Adrenal gland (tissue), 5 donors: ENCODE measurements around the gene VPS13D.

ENCODE experiments used
- POLR2A ChIP-seq, 2 donors: fragments of 450-650 bp; IDR thresholded peaks; one replicate each; pipeline ENCODE4 v1.6.1; 2017; ENCODE audit warnings: antibody characterized with exemption in 2 of 2, mild to moderate bottlenecking in 2 of 2, moderate library complexity in 1 of 2
- TF ChIP-seq, protein P1 (sequence below), 6 experiments: fragments of 450-650 bp in 4 of 6; fragments of 200-600 bp in 2 of 6; sonication (generic) in 1 of 6; IDR thresholded peaks; 1 replicate in 5 of 6; 2 replicates in 1 of 6; pipeline versions ENCODE4 v1.5.1 to v1.8.0; 2016 to 2021; ENCODE audit warnings: antibody characterized with exemption in 6 of 6, mild to moderate bottlenecking in 2 of 6, moderate library complexity in 1 of 6
- donor health status: DM: no; HTN: no; CAD: no.

DNA sequence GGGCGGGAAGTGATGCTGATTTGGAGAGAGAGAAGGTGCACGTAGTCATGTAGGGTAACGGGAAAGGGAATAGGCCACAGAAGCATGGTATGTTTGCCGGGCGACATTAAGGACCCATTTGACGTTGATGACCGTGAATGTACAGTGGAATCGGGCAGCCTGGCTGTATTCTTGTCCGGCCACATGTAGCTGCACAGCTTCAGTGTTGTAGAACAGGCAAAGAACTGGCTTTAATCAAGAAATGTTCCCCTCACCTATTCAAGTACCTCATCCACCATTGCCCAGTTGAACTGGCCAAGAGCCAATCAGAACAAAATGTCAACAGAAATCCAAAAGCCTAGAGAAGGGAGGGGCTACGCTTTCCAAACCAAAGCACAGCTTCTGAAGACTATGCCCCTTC lies 283.4 kb downstream of the VPS13D start:
- no peak for TF ChIP-seq POLR2A (IDR thresholded peaks at IDR 0.05)
- TF ChIP-seq, protein P1, sequence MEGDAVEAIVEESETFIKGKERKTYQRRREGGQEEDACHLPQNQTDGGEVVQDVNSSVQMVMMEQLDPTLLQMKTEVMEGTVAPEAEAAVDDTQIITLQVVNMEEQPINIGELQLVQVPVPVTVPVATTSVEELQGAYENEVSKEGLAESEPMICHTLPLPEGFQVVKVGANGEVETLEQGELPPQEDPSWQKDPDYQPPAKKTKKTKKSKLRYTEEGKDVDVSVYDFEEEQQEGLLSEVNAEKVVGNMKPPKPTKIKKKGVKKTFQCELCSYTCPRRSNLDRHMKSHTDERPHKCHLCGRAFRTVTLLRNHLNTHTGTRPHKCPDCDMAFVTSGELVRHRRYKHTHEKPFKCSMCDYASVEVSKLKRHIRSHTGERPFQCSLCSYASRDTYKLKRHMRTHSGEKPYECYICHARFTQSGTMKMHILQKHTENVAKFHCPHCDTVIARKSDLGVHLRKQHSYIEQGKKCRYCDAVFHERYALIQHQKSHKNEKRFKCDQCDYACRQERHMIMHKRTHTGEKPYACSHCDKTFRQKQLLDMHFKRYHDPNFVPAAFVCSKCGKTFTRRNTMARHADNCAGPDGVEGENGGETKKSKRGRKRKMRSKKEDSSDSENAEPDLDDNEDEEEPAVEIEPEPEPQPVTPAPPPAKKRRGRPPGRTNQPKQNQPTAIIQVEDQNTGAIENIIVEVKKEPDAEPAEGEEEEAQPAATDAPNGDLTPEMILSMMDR (IDR thresholded peaks at IDR 0.05): no peak
